Left lung (tissue), 10 donors: Measurements from ENCODE around the gene GLT6D1. TPM values are rescaled to one million over a fixed set of nuclear protein-coding genes. Genes with fewer than 3 reads are reported as not detected.

Experiments
- ATAC-seq: fragments of 200-7000 bp; cut with Tn5 transposase; one replicate; pipeline ENCODE4 v1.9.1; 2020; ENCODE audit warnings: moderate library complexity
- DNase-seq, 4 donors: peaks; one replicate each; pipeline ENCODE4 v3.0.0-alpha.2; 2013 to 2020
- H3K27ac ChIP-seq, 2 donors: fragments of 200-600 bp; sonication (generic) in 1 of 2; one replicate each; pipeline versions ENCODE4 v1.5.0 to v1.8.0; 2020 to 2021
- H3K27me3 ChIP-seq, 2 donors: fragments of 200-600 bp; sonication (generic) in 1 of 2; one replicate each; pipeline versions ENCODE4 v1.5.0 to v1.8.0; 2020 to 2021
- H3K36me3 ChIP-seq, 2 donors: fragments of 200-600 bp; sonication (generic) in 1 of 2; one replicate each; pipeline versions ENCODE4 v1.5.0 to v1.8.0; 2020 to 2021
- H3K4me1 ChIP-seq, 2 donors: fragments of 200-600 bp; one replicate each; pipeline ENCODE4 v1.8.0; 2021
- H3K4me3 ChIP-seq, 2 donors: fragments of 200-600 bp; sonication (generic) in 1 of 2; one replicate each; pipeline versions ENCODE4 v1.5.0 to v1.8.0; 2020 to 2021; ENCODE audit warnings: mild to moderate bottlenecking in 1 of 2
- H3K9me3 ChIP-seq, 2 donors: fragments of 200-600 bp; sonication (generic) in 1 of 2; one replicate each; pipeline versions ENCODE4 v1.5.0 to v1.8.0; 2020 to 2021
- intact Hi-C, 2 donors: fragments of 100-400 bp; cut with DNase I; formaldehyde crosslinking; loops; one replicate each; pipeline versions ENCODE4 v1.11.2 to v1.14.2; 2022
- polyA plus RNA-seq, 6 donors: library from polyadenylated mRNA; unstranded; fragments of 120-200 nt; gene quantifications; one replicate each; pipeline ENCODE4 v1.2.1, GENCODE V29; 2013; ENCODE audit not compliant: insufficient read length in 6 of 6
- total RNA-seq, 2 donors: library from RNA; stranded (reverse); fragmentation: NEBNext Ultra II Directional; extraction: Animal tissue kit (Norgen Biotek cat#: 25700); gene quantifications; one replicate each; pipeline ENCODE4 v1.2.1, GENCODE V29; 2021
- TF ChIP-seq, protein P1 (sequence below), 2 donors: fragments of 200-600 bp; sonication (generic) in 1 of 2; IDR thresholded peaks; one replicate each; pipeline versions ENCODE4 v1.5.0 to v1.8.0; 2021; ENCODE audit warnings: antibody characterized with exemption in 2 of 2
- donor health status: DM: no; HTN: yes; CAD: no.
- donor health status: DM: no; HTN: no; CAD: no.

GLT6D1 gene
- total and polyA plus RNA-seq, 8 donors = not detected

- peaks cover 0 to 43% of the 10 kb centered on the region in 2 donors for H3K27me3 ChIP-seq
- TF ChIP-seq, protein P1, sequence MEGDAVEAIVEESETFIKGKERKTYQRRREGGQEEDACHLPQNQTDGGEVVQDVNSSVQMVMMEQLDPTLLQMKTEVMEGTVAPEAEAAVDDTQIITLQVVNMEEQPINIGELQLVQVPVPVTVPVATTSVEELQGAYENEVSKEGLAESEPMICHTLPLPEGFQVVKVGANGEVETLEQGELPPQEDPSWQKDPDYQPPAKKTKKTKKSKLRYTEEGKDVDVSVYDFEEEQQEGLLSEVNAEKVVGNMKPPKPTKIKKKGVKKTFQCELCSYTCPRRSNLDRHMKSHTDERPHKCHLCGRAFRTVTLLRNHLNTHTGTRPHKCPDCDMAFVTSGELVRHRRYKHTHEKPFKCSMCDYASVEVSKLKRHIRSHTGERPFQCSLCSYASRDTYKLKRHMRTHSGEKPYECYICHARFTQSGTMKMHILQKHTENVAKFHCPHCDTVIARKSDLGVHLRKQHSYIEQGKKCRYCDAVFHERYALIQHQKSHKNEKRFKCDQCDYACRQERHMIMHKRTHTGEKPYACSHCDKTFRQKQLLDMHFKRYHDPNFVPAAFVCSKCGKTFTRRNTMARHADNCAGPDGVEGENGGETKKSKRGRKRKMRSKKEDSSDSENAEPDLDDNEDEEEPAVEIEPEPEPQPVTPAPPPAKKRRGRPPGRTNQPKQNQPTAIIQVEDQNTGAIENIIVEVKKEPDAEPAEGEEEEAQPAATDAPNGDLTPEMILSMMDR (IDR thresholded peaks at IDR 0.05) = no peak
- ATAC-seq (no peak), DNase-seq (no peak)
- H3K4me3 ChIP-seq = no peak overlapping the region
- intact Hi-C loops = no loop called here
- H3K27ac ChIP-seq = no peak overlapping the region
- no peaks in the 10 kb centered on the region for H3K4me1 ChIP-seq
- no peaks in the 10 kb centered on the region for H3K36me3 ChIP-seq
- no peaks in the 10 kb centered on the region for H3K9me3 ChIP-seq
Observed at GRCh38 chr9:135584934-135585333, 54.4 kb downstream of the GLT6D1 start.

- Histone ChIP-seq H3K36me3 (no peaks in the 10 kb centered on the region), H3K4me3 (no peak overlapping the region), H3K4me1 (no peaks in the 10 kb centered on the region), H3K27me3 (peaks cover 0 to 38% of the 10 kb centered on the region in 2 donors), H3K9me3 (no peaks in the 10 kb centered on the region), H3K27ac (no peak overlapping the region)
- TF ChIP-seq, protein P1 (IDR thresholded peaks at IDR 0.05) = no peak
- intact Hi-C loops = no loop called here
- ATAC-seq = no peak
- no peak for DNase-seq
Observed at GRCh38 chr9:135584371-135584770, 55.0 kb downstream of the GLT6D1 start.

DNA sequence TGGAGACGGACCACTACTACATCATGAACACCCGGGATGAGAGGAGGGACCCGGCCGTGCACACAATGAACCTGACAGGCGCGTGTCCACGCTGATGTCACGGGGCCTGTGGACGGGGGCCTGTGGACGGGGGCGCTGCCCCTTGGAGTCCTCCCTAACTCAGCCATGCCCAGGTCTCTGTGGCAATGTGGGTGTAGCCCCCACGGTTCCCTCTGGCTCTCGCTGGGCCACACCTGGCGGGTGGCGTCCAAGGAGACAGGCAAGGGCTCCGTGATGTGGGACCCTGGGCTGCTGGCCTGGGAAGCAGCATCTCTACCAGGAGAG is 55.7 kb downstream of the GLT6D1 start:
- Histone ChIP-seq H3K36me3 (no peaks in the 10 kb centered on the region), H3K4me1 (no peaks in the 10 kb centered on the region), H3K27ac (no peak overlapping the region), H3K4me3 (no peak overlapping the region), H3K27me3 (peaks cover 0 to 30% of the 10 kb centered on the region in 2 donors), H3K9me3 (no peaks in the 10 kb centered on the region)
- ATAC-seq (no peak), DNase-seq (no peak)
- TF ChIP-seq, protein P1 (IDR thresholded peaks at IDR 0.05) = no peak
- intact Hi-C loops = no loop called here

DNA sequence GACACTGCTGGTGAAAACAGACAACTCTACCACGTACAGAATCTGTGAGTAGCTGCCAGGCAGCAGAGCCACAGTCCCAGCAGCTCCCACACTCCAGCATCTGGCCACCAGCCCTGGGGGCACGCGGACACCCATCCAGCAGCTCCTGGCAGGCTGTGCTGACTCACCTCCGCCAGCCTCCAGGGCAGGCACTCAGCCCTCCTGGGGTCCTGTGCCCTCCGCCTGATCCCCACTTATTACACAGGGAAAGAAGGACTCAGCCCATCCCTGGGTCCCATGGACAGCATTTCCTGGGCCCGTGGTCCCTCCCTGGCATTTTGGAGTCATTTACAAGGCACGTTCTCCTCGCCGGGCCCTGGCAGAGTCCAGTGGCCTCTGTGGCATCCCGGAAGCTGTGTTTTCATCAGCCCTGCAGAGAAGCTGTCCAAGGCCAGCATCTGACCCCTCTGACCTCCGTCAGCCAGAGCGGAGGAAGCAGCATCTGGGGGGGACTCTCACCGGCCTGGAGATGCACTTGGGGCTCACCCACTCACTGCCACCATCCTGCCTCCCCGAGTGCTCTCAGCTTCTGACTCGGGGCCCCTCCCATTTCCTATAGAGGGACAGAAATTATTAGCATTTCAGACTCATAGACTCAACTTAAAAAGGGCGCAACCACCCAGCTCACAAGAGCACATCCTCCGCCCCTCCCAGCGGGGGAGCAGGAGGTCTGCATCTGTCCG is 56.2 kb downstream of the GLT6D1 start:
- no peaks in the 10 kb centered on the region for H3K36me3 ChIP-seq
- H3K27me3 ChIP-seq = peaks cover 0 to 29% of the 10 kb centered on the region in 2 donors
- TF ChIP-seq, protein P1 (IDR thresholded peaks at IDR 0.05) = no peak
- intact Hi-C loops = no loop called here
- ATAC-seq (no peak), DNase-seq (no peak)
- no peaks in the 10 kb centered on the region for H3K9me3 ChIP-seq
- H3K27ac ChIP-seq = no peak overlapping the region
- H3K4me1 ChIP-seq = no peaks in the 10 kb centered on the region
- H3K4me3 ChIP-seq = no peak overlapping the region

DNA sequence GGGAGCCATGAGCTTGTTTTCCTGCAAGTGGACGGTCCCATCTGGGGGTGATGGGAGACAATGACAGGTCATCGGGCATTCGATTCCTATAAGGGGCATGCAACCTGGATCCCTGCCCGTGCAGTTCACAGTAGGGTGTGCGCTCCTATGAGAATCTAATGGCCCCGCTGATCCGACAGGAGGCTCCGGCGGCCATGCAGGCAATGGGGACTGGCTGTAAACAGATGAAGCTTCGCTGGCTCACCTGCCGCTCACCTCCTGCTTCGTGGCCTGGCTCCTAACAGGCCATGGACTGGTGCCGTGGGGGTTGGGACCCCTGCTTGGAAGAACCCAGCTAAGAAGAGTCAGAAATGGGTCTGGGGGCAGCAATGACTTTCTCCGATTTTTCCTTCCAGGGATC is 56.8 kb downstream of the GLT6D1 start:
- Histone ChIP-seq H3K36me3 (no peaks in the 10 kb centered on the region), H3K4me1 (no peaks in the 10 kb centered on the region), H3K9me3 (no peaks in the 10 kb centered on the region), H3K4me3 (no peak overlapping the region), H3K27ac (no peak overlapping the region), H3K27me3 (peaks cover 0 to 29% of the 10 kb centered on the region in 2 donors)
- intact Hi-C loops = no loop called here
- ATAC-seq = no peak
- no peak for DNase-seq
- TF ChIP-seq, protein P1 (IDR thresholded peaks at IDR 0.05) = no peak
